ENCODE measurements around the gene PLCB1.

DNA sequence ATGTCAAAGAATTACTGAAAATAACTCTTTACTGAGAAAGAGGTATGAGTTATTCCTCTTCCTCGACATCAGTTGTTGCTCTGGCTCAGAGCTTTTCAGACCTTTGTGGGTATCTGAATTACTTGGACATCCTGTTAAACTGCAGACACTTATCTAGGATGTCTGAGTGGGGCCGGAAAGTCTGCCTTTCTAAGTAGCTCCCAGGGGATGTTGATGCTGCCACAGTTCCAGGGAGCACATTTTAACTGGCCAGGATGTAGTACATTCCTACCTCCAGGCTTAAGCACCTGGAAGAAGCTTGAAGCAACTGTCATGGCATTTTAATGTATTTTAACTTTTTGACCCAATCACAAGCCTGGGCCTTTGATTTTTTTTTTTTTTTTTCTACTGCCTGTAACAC, 671.0 kb downstream of the PLCB1 start:
- TF ChIP-seq CTCF (optimal IDR thresholded peaks at IDR 0.05 in 1 of 3, IDR thresholded peaks at IDR 0.05 in 1 of 3, conservative IDR thresholded peaks at IDR 0.05 in 1 of 3; ENCODE audit: extremely low read depth in 1 of 3, insufficient read depth in 2 of 3, low read length in 3 of 3), result no peak
- TF ChIP-seq EZH2 (IDR thresholded peaks at IDR 0.05; ENCODE audit: low read length), result no peak

All from keratinocyte (primary cell).